ENCODE measurements around the gene ATP5ME.
"Not testable (repeated sequence)": the region's sequence is repeated elsewhere in the genome, so short reads cannot be mapped to it uniquely, and the experiment has no call there.

DNA sequence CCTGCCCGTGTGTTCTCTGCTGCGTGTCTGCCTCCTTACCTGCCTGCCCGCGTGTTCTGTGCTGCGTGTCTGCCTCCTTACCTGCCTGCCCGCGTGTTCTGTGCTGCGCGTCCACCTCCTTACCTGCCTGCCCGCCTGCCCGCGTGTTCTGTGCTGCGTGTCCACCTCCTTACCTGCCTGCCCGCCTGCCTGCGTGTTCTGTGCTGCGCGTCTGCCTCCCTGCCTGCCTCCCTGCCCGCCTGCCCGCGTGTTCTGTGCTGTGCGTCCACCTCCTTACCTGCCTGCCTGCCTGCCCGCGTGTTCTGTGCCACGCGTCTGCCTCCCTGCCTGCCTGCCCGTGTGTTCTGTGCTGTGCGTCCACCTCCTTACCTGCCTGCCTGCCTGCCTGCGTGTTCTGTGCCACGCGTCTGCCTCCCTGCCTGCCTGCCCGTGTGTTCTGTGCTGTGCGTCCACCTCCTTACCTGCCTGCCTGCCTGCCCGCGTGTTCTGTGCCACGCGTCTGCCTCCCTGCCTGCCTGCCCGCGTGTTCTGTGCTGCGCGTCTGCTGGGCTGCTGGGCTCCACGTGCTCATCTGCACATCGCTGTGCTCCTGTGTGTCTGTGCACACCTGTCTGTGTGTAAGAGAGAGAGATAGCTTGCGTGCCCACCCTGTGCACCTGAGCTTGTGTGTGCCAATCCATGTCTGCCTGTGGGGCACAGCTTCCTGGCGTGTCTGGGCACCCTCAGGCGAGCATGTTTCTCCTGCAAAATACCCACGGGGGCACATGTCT, 38.8 kb downstream of the ATP5ME start:
- TF ChIP-seq, protein P1, sequence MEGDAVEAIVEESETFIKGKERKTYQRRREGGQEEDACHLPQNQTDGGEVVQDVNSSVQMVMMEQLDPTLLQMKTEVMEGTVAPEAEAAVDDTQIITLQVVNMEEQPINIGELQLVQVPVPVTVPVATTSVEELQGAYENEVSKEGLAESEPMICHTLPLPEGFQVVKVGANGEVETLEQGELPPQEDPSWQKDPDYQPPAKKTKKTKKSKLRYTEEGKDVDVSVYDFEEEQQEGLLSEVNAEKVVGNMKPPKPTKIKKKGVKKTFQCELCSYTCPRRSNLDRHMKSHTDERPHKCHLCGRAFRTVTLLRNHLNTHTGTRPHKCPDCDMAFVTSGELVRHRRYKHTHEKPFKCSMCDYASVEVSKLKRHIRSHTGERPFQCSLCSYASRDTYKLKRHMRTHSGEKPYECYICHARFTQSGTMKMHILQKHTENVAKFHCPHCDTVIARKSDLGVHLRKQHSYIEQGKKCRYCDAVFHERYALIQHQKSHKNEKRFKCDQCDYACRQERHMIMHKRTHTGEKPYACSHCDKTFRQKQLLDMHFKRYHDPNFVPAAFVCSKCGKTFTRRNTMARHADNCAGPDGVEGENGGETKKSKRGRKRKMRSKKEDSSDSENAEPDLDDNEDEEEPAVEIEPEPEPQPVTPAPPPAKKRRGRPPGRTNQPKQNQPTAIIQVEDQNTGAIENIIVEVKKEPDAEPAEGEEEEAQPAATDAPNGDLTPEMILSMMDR (IDR thresholded peaks at IDR 0.05) = not testable (repeated sequence)
- TF ChIP-seq POLR2A (IDR thresholded peaks at IDR 0.05) = not testable (repeated sequence)

Data from esophagus squamous epithelium (tissue), 4 donors.